ENCODE results near the gene LYRM4.

DNA sequence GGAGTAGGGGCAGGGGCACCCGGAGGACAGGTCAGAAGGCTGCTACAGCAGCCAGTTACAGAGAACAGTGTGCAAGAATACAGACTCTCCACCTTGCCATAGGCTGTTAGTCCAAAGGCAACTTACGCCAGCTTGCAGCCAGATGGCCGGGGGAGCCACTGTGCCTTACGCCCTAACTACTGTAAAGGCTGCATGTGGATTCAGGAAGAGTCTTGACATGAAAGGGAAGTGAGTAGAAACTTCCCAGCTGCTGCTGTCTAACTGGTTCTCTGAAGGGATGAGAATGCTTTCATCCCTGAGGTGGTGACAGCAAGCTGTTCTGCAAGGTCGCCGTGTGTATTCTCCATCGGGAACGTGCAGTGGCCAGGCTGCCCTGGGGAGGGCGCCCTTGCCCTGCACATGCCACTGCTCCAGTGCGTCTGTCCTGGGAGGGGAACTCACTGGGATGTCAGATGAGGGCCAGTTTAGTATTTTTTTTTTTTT lies 46.1 kb downstream of the LYRM4 start:
- TF ChIP-seq TCFL5 (CRISPR knock-in tag; conservative IDR thresholded peaks at IDR 0.05) (no peak), IRF2 (CRISPR knock-in tag; IDR thresholded peaks at IDR 0.05) (no peak), KLF6 (CRISPR knock-in tag; IDR thresholded peaks at IDR 0.05; ENCODE audit: borderline replicate concordance) (no peak), ELK1 (CRISPR knock-in tag; IDR thresholded peaks at IDR 0.05) (no peak), POLR2A (conservative IDR thresholded peaks at IDR 0.05) (no peak), ZNF174 (CRISPR knock-in tag; IDR thresholded peaks at IDR 0.05) (no peak), ESRRA (IDR thresholded peaks at IDR 0.05; ENCODE audit: borderline replicate concordance, low read depth) (no peak), KDM1A (IDR thresholded peaks at IDR 0.05) (no peak), ELF4 (CRISPR knock-in tag; IDR thresholded peaks at IDR 0.05) (no peak), EZH2 (IDR thresholded peaks at IDR 0.05; ENCODE audit: borderline replicate concordance, low read depth, low read length) (no peak), RCOR1 (IDR thresholded peaks at IDR 0.05; ENCODE audit: borderline replicate concordance in 1 of 2, low read depth in 2 of 2, low read length in 2 of 2) (peak in 1 of 2 experiments; percentile 56; a peak in 1 of 4 replicates), MYBL2 (IDR thresholded peaks at IDR 0.05; ENCODE audit: low read depth) (no peak), MYBL2 (CRISPR knock-in tag; IDR thresholded peaks at IDR 0.05; ENCODE audit: borderline replicate concordance) (no peak)
- TF ChIP-seq, protein P1, sequence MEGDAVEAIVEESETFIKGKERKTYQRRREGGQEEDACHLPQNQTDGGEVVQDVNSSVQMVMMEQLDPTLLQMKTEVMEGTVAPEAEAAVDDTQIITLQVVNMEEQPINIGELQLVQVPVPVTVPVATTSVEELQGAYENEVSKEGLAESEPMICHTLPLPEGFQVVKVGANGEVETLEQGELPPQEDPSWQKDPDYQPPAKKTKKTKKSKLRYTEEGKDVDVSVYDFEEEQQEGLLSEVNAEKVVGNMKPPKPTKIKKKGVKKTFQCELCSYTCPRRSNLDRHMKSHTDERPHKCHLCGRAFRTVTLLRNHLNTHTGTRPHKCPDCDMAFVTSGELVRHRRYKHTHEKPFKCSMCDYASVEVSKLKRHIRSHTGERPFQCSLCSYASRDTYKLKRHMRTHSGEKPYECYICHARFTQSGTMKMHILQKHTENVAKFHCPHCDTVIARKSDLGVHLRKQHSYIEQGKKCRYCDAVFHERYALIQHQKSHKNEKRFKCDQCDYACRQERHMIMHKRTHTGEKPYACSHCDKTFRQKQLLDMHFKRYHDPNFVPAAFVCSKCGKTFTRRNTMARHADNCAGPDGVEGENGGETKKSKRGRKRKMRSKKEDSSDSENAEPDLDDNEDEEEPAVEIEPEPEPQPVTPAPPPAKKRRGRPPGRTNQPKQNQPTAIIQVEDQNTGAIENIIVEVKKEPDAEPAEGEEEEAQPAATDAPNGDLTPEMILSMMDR (IDR thresholded peaks at IDR 0.05 in 2 of 3, conservative IDR thresholded peaks at IDR 0.05 in 1 of 3; ENCODE audit: insufficient read depth in 2 of 3, low read depth in 1 of 3, low read length in 3 of 3) = peak; percentile 94 to 98 (median 96)
- TF ChIP-seq, protein P2, sequence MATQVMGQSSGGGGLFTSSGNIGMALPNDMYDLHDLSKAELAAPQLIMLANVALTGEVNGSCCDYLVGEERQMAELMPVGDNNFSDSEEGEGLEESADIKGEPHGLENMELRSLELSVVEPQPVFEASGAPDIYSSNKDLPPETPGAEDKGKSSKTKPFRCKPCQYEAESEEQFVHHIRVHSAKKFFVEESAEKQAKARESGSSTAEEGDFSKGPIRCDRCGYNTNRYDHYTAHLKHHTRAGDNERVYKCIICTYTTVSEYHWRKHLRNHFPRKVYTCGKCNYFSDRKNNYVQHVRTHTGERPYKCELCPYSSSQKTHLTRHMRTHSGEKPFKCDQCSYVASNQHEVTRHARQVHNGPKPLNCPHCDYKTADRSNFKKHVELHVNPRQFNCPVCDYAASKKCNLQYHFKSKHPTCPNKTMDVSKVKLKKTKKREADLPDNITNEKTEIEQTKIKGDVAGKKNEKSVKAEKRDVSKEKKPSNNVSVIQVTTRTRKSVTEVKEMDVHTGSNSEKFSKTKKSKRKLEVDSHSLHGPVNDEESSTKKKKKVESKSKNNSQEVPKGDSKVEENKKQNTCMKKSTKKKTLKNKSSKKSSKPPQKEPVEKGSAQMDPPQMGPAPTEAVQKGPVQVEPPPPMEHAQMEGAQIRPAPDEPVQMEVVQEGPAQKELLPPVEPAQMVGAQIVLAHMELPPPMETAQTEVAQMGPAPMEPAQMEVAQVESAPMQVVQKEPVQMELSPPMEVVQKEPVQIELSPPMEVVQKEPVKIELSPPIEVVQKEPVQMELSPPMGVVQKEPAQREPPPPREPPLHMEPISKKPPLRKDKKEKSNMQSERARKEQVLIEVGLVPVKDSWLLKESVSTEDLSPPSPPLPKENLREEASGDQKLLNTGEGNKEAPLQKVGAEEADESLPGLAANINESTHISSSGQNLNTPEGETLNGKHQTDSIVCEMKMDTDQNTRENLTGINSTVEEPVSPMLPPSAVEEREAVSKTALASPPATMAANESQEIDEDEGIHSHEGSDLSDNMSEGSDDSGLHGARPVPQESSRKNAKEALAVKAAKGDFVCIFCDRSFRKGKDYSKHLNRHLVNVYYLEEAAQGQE (IDR thresholded peaks at IDR 0.05; ENCODE audit: borderline replicate concordance) = peak; percentile 92
- TF ChIP-seq, protein P2 (CRISPR knock-in tag; IDR thresholded peaks at IDR 0.05; ENCODE audit: low read depth) = no peak

Measured in K562 (cell line).